GM23248 (cell line): Measurements from ENCODE around the gene FYB1. TPM values are rescaled to one million over a fixed set of nuclear protein-coding genes. Genes with fewer than 3 reads are reported as not detected.

ENCODE experiments used
- DNase-seq: peaks from one replicate; pipeline ENCODE4 v3.0.0-alpha.2; 2015
- H2AFZ ChIP-seq: fragments of 200-600 bp; sonication (generic); 2 replicates; pipeline ENCODE4 v1.6.1; 2016; ENCODE audit warnings: antibody characterized with exemption
- H3F3A ChIP-seq: fragments of 200-600 bp; sonication (generic); 2 replicates; pipeline ENCODE4 v1.6.1; 2016; ENCODE audit warnings: mild to moderate bottlenecking, antibody characterized with exemption, mixed run types; ENCODE audit not compliant: insufficient read depth
- H3K27ac ChIP-seq: fragments of 200-600 bp; sonication (generic); 2 replicates; pipeline ENCODE4 v1.5.1; 2016; ENCODE audit warnings: mild to moderate bottlenecking
- H3K27me3 ChIP-seq: fragments of 200-600 bp; sonication (generic); replicated peaks from 2 replicates; pipeline ENCODE4 v1.6.1; 2016; ENCODE audit warnings: mild to moderate bottlenecking; ENCODE audit not compliant: insufficient read depth
- H3K36me3 ChIP-seq: fragments of 200-600 bp; sonication (generic); 2 replicates; pipeline ENCODE4 v1.6.1; 2016; ENCODE audit warnings: low read depth, mild to moderate bottlenecking
- H3K4me1 ChIP-seq: fragments of 200-600 bp; sonication (generic); 2 replicates; pipeline ENCODE4 v1.6.1; 2016; ENCODE audit warnings: mild to moderate bottlenecking; ENCODE audit not compliant: insufficient read depth
- H3K4me2 ChIP-seq: fragments of 200-600 bp; sonication (generic); one replicate; pipeline ENCODE4 v1.6.1; 2016; ENCODE audit warnings: mild to moderate bottlenecking; ENCODE audit not compliant: unreplicated experiment
- H3K4me3 ChIP-seq: fragments of 200-600 bp; sonication (generic); 2 replicates; pipeline ENCODE4 v1.5.1; 2016; ENCODE audit warnings: mild to moderate bottlenecking
- H3K79me2 ChIP-seq: fragments of 200-600 bp; sonication (generic); 2 replicates; pipeline ENCODE4 v1.6.1; 2016; ENCODE audit warnings: mild to moderate bottlenecking; ENCODE audit not compliant: insufficient read depth
- H3K9ac ChIP-seq: fragments of 200-600 bp; sonication (generic); 2 replicates; pipeline ENCODE4 v1.6.1; 2016; ENCODE audit warnings: mild to moderate bottlenecking
- H3K9me2 ChIP-seq: fragments of 200-600 bp; sonication (generic); 2 replicates; pipeline ENCODE4 v1.6.1; 2016; ENCODE audit warnings: mixed run types, mild to moderate bottlenecking, moderate library complexity; ENCODE audit not compliant: insufficient read depth
- H3K9me3 ChIP-seq: fragments of 200-600 bp; sonication (generic); one replicate; pipeline ENCODE4 v1.6.1; 2017; ENCODE audit warnings: low read depth
- H4K20me1 ChIP-seq: fragments of 200-600 bp; sonication (generic); 2 replicates; pipeline ENCODE4 v1.6.0; 2016; ENCODE audit not compliant: insufficient read depth
- EZH2 ChIP-seq: fragments of 200-600 bp; sonication (generic); IDR thresholded peaks from 2 replicates; pipeline ENCODE4 v1.6.1; 2018; ENCODE audit warnings: antibody characterized with exemption, mild to moderate bottlenecking; ENCODE audit not compliant: insufficient read depth, poor library complexity, severe bottlenecking
- EZH2phosphoT487 ChIP-seq: fragments of 200-600 bp; sonication (generic); IDR thresholded peaks from 2 replicates; pipeline ENCODE4 v1.6.1; 2018; ENCODE audit warnings: antibody characterized with exemption, moderate library complexity, mild to moderate bottlenecking, low read depth; ENCODE audit not compliant: insufficient read depth
- WGBS, 2 experiments: methylation state at CpG; one replicate each; pipeline ENCODE4 v1.1.6; 2015 to 2017; ENCODE audit warnings: low lambda C conversion rate in 2 of 2, low coverage in 1 of 2; ENCODE audit errors: missing lambda C conversion rate in 2 of 2; 5-methylcytosine and 5-hydroxymethylcytosine counted together
- in situ Hi-C: fragments of 300-500 bp; cut with MboI; formaldehyde crosslinking; loops from 2 replicates; pipeline ENCODE4 v1.15.0; 2020
- polyA plus RNA-seq: library from polyadenylated mRNA; unstranded; fragments of >200 nt; fragmentation: Nextera tagmentation; extraction: Ambion mirVana; gene quantifications from 2 replicates; pipeline ENCODE4 v1.2.1, GENCODE V29; 2016
- total RNA-seq: library from RNA; depleted of rRNA; stranded (reverse); fragments of >200 nt; shearing (Covaris generic); gene quantifications from 2 replicates; pipeline ENCODE4 v1.2.3, GENCODE V29; 2014

Gene FYB1
- total and polyA plus RNA-seq, 2 experiments from 2014 or later = 0.11 TPM; not detected in 1

DNA sequence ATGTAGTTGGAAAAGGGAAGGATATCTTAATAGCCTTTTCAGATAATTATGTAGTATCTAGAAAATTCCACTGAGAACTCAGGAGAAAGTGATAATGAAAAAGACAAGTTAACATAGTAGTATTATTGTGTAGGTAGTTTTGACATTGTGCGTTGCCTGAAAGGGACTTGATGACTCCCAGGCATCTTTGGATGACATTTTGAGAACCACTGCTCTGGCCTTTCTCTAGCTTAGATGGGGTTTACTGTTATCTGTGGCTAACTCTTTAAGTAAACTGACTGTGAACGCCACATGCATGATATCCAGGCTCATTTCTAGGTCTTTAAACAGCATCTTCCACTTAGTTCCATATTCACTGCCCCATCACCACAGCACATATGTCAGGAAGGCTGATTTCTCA is 14.4 kb upstream of the FYB1 start:
- 38 to 51% methylated on average over 2 of the region's 2 CpGs for WGBS, 2 experiments
- no peak overlapping the region for H2AFZ ChIP-seq
- H3F3A ChIP-seq = no peaks in the 10 kb centered on the region
- H3K4me3 ChIP-seq = no peak overlapping the region
- H3K27ac ChIP-seq = no peak overlapping the region
- no peaks in the 10 kb centered on the region for H3K36me3 ChIP-seq
- H3K27me3 ChIP-seq = no peaks in the 10 kb centered on the region
- no peak overlapping the region for H3K4me2 ChIP-seq
- TF ChIP-seq EZH2phosphoT487 (no peak), EZH2 (no peak)
- H3K9me2 ChIP-seq = no peaks in the 10 kb centered on the region
- H3K9ac ChIP-seq = no peak overlapping the region
- no peaks in the 10 kb centered on the region for H3K9me3 ChIP-seq
- H4K20me1 ChIP-seq = no peaks in the 10 kb centered on the region
- peaks cover 5% of the 10 kb centered on the region; the same call in 1 of the 2 replicates for H3K4me1 ChIP-seq
- in situ Hi-C loops = no loop called here
- H3K79me2 ChIP-seq = no peaks in the 10 kb centered on the region
- no peak for DNase-seq

DNA sequence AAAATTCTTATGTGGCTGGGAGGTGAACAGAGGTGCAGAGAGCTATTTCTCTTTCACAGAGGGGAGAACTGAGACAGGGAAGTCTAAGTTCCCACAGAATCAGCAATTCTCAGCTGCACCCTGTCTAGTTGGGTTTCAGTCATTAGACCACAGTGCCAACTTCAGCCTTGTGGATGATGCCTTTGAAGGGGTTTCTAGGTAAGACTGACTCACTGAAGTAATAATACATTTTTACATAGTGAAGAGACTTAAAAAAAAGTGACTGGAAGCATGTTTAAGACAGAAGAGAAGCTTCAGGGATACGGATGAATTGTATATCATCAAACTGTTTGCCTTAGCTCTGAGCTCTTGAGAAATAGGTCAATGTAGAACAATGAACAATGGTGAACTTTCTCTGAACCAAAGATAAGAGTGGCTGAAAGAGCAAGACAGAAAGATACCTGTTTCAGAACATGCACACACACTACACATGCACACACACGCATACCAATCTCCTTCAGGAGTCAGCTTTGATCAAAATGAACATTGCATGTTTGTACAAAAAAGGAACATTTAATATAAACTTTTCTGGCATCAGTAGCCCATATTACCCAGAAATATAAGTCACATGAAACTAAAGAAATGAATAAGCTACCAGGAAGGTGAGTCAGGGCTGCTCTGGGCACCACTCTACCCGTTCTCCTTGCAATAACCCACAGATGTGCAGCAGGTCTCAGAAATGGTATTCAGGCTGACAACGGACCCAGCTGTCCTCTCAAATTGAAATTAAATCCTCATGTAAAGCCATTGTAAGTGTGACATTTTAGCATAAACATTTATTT is 12.6 kb upstream of the FYB1 start:
- peak; percentile 58 for DNase-seq
- in situ Hi-C loops = no loop called here
- WGBS, 2 experiments = 82 to 84% methylated on average over 4 of the region's 4 CpGs
- Histone ChIP-seq H3K36me3 (no peaks in the 10 kb centered on the region), H3K9me3 (no peaks in the 10 kb centered on the region), H4K20me1 (no peaks in the 10 kb centered on the region), H3K27ac (no peak overlapping the region), H3K9me2 (no peaks in the 10 kb centered on the region), H3K9ac (no peak overlapping the region), H3K4me1 (peaks cover 5% of the 10 kb centered on the region; the same call in 1 of the 2 replicates), H3K4me3 (no peak overlapping the region), H3F3A (no peaks in the 10 kb centered on the region), H3K4me2 (no peak overlapping the region), H3K79me2 (no peaks in the 10 kb centered on the region), H2AFZ (no peak overlapping the region), H3K27me3 (no peaks in the 10 kb centered on the region)
- TF ChIP-seq EZH2 (no peak), EZH2phosphoT487 (no peak)

DNA sequence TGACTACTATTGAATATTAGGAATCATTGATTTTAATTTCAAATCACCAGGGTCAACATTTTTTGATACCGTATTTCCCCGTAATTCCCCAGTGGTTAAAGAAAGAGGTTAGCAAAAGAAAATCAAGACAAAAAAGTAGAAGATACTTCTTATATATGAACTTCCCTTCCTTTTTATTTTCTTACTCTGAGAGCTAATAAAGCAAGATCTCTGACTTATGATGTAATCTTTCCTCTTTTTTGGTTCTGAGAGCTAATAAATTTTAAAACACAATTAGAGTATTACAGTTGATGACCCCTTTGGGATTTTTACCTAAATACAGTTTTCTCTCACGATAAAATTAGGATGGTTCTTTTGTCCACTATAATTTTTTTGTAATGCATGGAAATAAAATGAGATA is 9.2 kb upstream of the FYB1 start:
- Histone ChIP-seq H3K4me2 (no peak overlapping the region), H3K79me2 (no peaks in the 10 kb centered on the region), H3K4me3 (no peak overlapping the region), H3K4me1 (peaks cover 5% of the 10 kb centered on the region; the same call in 1 of the 2 replicates), H3K27me3 (no peaks in the 10 kb centered on the region), H3K9ac (no peak overlapping the region), H3K9me3 (no peaks in the 10 kb centered on the region), H3K27ac (no peak overlapping the region), H4K20me1 (no peaks in the 10 kb centered on the region), H3K36me3 (no peaks in the 10 kb centered on the region), H3K9me2 (no peaks in the 10 kb centered on the region), H3F3A (no peaks in the 10 kb centered on the region), H2AFZ (no peak overlapping the region)
- WGBS, 2 experiments = 91 to 98% methylated on average over 3 of the region's 3 CpGs
- DNase-seq = no peak
- in situ Hi-C loops = no loop called here
- TF ChIP-seq EZH2 (no peak), EZH2phosphoT487 (no peak)

GRCh38 chr5:39226558-39226957 is 7.2 kb upstream of the FYB1 start:
- in situ Hi-C loops = no loop called here
- no peaks in the 10 kb centered on the region for H3K9me3 ChIP-seq
- H3K79me2 ChIP-seq = no peaks in the 10 kb centered on the region
- H3K9me2 ChIP-seq = no peaks in the 10 kb centered on the region
- no peaks in the 10 kb centered on the region for H3K27me3 ChIP-seq
- no peak overlapping the region for H3K27ac ChIP-seq
- no peaks in the 10 kb centered on the region for H3K4me1 ChIP-seq
- H3K36me3 ChIP-seq = no peaks in the 10 kb centered on the region
- no peak overlapping the region for H3K4me3 ChIP-seq
- 93 to 100% methylated on average over 1 of the region's 1 CpG for WGBS, 2 experiments
- DNase-seq = no peak
- H3F3A ChIP-seq = no peaks in the 10 kb centered on the region
- no peak overlapping the region for H3K4me2 ChIP-seq
- no peak overlapping the region for H2AFZ ChIP-seq
- H4K20me1 ChIP-seq = no peaks in the 10 kb centered on the region
- TF ChIP-seq EZH2 (no peak), EZH2phosphoT487 (no peak)
- no peak overlapping the region for H3K9ac ChIP-seq
